22Rv1 (cell line): ENCODE data around the gene SYNJ2.

ENCODE experiments used
- H3K27ac ChIP-seq: fragments of 450-650 bp; 2 replicates; pipeline ENCODE4 v1.5.1; 2017
- CTCF ChIP-seq: fragments of 450-650 bp; IDR thresholded peaks from 2 replicates; pipeline ENCODE4 v1.5.1; 2017; ENCODE audit warnings: mild to moderate bottlenecking
- ZFX ChIP-seq: fragments of 450-650 bp; IDR thresholded peaks from 2 replicates; pipeline ENCODE4 v1.6.1; 2017; ENCODE audit warnings: antibody characterized with exemption, borderline replicate concordance

Gene SYNJ2

GRCh38 chr6:158013904-158014504 lies 32.3 kb downstream of the SYNJ2 start:
- TF ChIP-seq CTCF = no peak
- TF ChIP-seq ZFX = no peak

GRCh38 chr6:158014505-158015187 lies 33.0 kb downstream of the SYNJ2 start:
- no peak for TF ChIP-seq ZFX
- TF ChIP-seq CTCF = no peak
- H3K27ac ChIP-seq = no peak overlapping the region

More at GRCh38 chr6:158013904-158014504, 32.3 kb downstream of the SYNJ2 start:
- no peak overlapping the region for H3K27ac ChIP-seq

- no peak overlapping the region for H3K27ac ChIP-seq
- TF ChIP-seq CTCF (no peak), ZFX (no peak)
These were observed 33.5 kb downstream of the SYNJ2 start for GRCh38 chr6:158015188-158015506.

GRCh38 chr6:158016571-158017383 lies 35.1 kb downstream of the SYNJ2 start:
- no peak overlapping the region for H3K27ac ChIP-seq
- TF ChIP-seq ZFX (no peak), CTCF (no peak)

- H3K27ac ChIP-seq = no peak overlapping the region
- TF ChIP-seq ZFX (no peak), CTCF (no peak)
These were observed 36.0 kb downstream of the SYNJ2 start for GRCh38 chr6:158017621-158018040.

GRCh38 chr6:158018041-158018771 lies 36.5 kb downstream of the SYNJ2 start:
- TF ChIP-seq CTCF = no peak
- TF ChIP-seq ZFX = no peak

More at GRCh38 chr6:158018041-158018771, 36.5 kb downstream of the SYNJ2 start:
- H3K27ac ChIP-seq = no peak overlapping the region
